Measurements from ENCODE around the gene SMYD5.
A peak's percentile ranks its signal among the peaks of the same experiment; 100 is the strongest.

Gene SMYD5

GRCh38 chr2:73223821-73224220 is 9.8 kb downstream of the SMYD5 start:
- FAIRE-seq: no peak
- TF ChIP-seq POU2F2 (IDR thresholded peaks at IDR 0.05; ENCODE audit: low read depth, low read length): no peak
- no peak for TF ChIP-seq POLR2AphosphoS5 (IDR thresholded peaks at IDR 0.05; ENCODE audit: low read depth, low read length)
- DNase-seq (ENCODE audit: insufficient read length, low spot score): no peak

DNA sequence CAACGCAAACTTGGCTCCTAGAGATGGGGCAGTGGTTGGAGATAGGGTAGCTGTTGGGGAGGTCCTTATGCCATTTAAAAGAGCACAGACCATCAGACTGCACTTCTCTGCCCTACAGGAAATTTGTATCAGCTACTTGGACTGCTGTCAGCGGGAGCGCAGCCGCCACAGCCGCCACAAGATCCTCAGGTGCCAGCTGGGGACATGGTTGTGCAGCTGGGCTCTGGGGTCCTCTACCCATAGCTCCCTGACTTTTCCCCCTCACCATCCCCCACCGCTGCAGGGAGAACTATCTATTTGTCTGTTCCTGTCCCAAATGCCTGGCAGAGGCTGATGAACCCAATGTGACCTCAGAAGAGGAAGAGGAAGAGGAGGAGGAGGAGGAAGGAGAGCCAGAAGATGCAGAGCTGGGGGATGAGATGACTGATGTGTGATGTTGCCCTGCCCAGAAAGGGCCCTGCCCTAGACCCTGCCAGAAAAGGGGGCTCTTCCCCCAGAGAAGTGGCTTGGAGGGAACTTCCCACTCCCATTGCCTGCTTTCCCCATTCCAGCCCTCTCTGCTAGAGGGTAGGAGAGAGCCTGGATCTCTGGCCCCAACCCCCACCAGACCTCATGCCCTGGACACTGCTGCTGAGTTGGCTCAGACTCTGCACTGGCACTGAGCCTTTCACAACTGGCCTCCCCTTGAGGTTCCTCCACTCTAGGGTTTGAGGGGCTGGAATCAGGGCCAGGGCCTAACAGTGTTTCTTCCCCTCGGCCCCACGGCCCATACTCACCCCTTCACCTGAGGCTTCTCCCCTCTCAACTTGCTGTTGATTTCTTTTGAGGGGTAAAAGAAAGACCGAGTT is 11.7 kb downstream of the SMYD5 start:
- DNase-seq (ENCODE audit: insufficient read length, low spot score) (no peak), FAIRE-seq (no peak)
- TF ChIP-seq POLR2AphosphoS5 (IDR thresholded peaks at IDR 0.05; ENCODE audit: low read depth, low read length) (no peak), POU2F2 (IDR thresholded peaks at IDR 0.05; ENCODE audit: low read depth, low read length) (no peak), SPI1 (IDR thresholded peaks at IDR 0.05; ENCODE audit: low read depth, low read length) (no peak), PAX5 (IDR thresholded peaks at IDR 0.05; ENCODE audit: insufficient read depth, low read length, severe bottlenecking) (no peak), POLR2A (IDR thresholded peaks at IDR 0.05; ENCODE audit: low read depth, low read length) (no peak), TAF1 (IDR thresholded peaks at IDR 0.05; ENCODE audit: low read depth, low read length) (no peak)

GRCh38 chr2:73227086-73227485 is 13.0 kb downstream of the SMYD5 start:
- FAIRE-seq (no peak), DNase-seq (ENCODE audit: insufficient read length, low spot score) (no peak)
- TF ChIP-seq PAX5 (IDR thresholded peaks at IDR 0.05; ENCODE audit: insufficient read depth, low read length, severe bottlenecking) (no peak), POU2F2 (IDR thresholded peaks at IDR 0.05; ENCODE audit: low read depth, low read length) (no peak), POLR2A (IDR thresholded peaks at IDR 0.05; ENCODE audit: low read depth, low read length) (no peak), SPI1 (IDR thresholded peaks at IDR 0.05; ENCODE audit: low read depth, low read length) (no peak), TAF1 (IDR thresholded peaks at IDR 0.05; ENCODE audit: low read depth, low read length) (no peak), POLR2AphosphoS5 (IDR thresholded peaks at IDR 0.05; ENCODE audit: low read depth, low read length) (no peak)

DNA sequence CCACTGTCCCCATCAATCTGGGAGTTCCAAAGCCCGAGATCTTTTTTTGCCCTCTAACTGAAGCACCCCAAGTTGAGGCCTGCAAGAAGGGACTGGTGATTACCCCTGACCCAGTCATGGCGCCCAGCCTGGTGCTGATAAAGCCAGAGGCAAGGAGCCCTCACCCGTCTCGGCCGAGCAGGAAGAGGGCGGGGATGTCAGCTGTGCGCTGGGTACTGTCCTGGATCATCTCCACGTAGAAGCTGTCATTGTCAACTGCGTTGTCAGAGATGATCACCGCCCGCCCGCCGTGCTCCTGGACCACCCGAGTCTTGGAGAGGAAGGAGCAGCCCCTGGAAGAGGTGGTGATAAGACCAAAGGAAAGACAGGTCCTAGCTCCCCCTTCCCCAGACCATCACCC is 14.6 kb downstream of the SMYD5 start:
- DNase-seq (ENCODE audit: insufficient read length, low spot score) (no peak), FAIRE-seq (no peak)
- TF ChIP-seq SPI1 (IDR thresholded peaks at IDR 0.05; ENCODE audit: low read depth, low read length) (no peak), POLR2A (IDR thresholded peaks at IDR 0.05; ENCODE audit: low read depth, low read length) (no peak), TAF1 (IDR thresholded peaks at IDR 0.05; ENCODE audit: low read depth, low read length) (no peak), POLR2AphosphoS5 (IDR thresholded peaks at IDR 0.05; ENCODE audit: low read depth, low read length) (no peak), PAX5 (IDR thresholded peaks at IDR 0.05; ENCODE audit: insufficient read depth, low read length, severe bottlenecking) (no peak), POU2F2 (IDR thresholded peaks at IDR 0.05; ENCODE audit: low read depth, low read length) (no peak)

- TF ChIP-seq POU2F2 (IDR thresholded peaks at IDR 0.05; ENCODE audit: low read depth, low read length) (no peak), PAX5 (IDR thresholded peaks at IDR 0.05; ENCODE audit: insufficient read depth, low read length, severe bottlenecking) (no peak), SPI1 (IDR thresholded peaks at IDR 0.05; ENCODE audit: low read depth, low read length) (no peak), POLR2AphosphoS5 (IDR thresholded peaks at IDR 0.05; ENCODE audit: low read depth, low read length) (no peak), POLR2A (IDR thresholded peaks at IDR 0.05; ENCODE audit: low read depth, low read length) (no peak), TAF1 (IDR thresholded peaks at IDR 0.05; ENCODE audit: low read depth, low read length) (no peak)
- DNase-seq (ENCODE audit: insufficient read length, low spot score): no peak
- peak; percentile 41 for FAIRE-seq
Observed at GRCh38 chr2:73232403-73233153, 18.5 kb downstream of the SMYD5 start.

GRCh38 chr2:73233154-73233931 is 19.3 kb downstream of the SMYD5 start, which contains the start of gene PRADC1:
TSS of gene PRADC1 (minus strand) at chr2:73233239. CDS start at chr2:73233160, 79 bp downstream.
- TF ChIP-seq POLR2AphosphoS5 (IDR thresholded peaks at IDR 0.05; ENCODE audit: low read depth, low read length): peak; percentile 44; the same call in 1 of the 2 replicates
- no peak for TF ChIP-seq TAF1 (IDR thresholded peaks at IDR 0.05; ENCODE audit: low read depth, low read length)
- peak; percentile 63; the same call in 1 of the 2 replicates for TF ChIP-seq POLR2A (IDR thresholded peaks at IDR 0.05; ENCODE audit: low read depth, low read length)
- DNase-seq (ENCODE audit: insufficient read length, low spot score) (peak; percentile 97), FAIRE-seq (peak; percentile 96)

DNA sequence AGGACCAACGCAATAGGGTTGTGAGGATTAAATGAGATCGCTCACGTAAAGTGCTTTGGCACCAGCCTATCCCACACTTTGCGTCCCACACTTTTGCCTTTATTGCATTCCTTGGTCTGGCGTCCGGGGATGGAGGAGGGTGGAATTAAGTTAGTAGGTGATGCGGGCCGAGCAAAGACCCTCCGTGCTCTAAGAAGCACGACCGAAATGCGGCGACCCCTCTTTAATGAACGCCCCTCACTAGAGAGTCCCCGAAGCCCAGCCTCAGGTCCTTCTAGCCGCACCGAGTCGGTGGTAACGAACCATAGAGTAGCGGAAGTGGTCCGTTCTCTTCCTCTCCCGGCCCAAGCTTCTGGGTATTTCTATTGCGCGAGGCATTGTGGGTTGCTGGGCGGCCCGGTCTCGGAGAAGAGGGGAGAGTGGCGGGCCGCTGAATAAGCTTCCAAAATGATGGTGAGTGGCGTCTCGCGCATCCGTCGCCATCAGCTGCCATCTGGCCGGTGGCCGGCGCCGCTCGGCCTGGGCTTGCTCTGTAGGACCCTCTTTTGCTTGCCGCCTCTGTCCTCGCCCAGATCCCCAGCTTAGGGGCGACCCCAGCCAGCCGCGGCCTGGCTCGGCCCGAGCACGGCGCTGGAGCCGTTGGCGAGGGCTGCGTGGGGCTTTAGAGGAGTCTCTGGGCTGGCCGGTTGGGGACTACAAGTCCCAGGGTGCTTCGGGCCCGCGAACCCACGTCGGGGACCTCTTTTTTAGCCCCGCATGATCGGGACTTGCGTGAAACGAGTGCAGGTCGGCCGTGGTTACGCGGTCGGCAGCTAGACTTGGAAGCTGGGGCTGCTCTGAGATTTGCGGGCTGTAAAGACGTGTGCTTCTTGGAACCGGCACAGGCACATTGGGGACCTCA is 20.1 kb downstream of the SMYD5 start, which contains the start of gene CCT7:
CCT7 (plus strand) TSS at position 377 of the 901 bp plus-strand sequence; CDS start at position 448, 71 bp downstream.
- peak; percentile 31 for FAIRE-seq
- TF ChIP-seq SPI1 (IDR thresholded peaks at IDR 0.05; ENCODE audit: low read depth, low read length): peak; percentile 57
- TF ChIP-seq POLR2AphosphoS5 (IDR thresholded peaks at IDR 0.05; ENCODE audit: low read depth, low read length): peak; percentile 97
- no peak for TF ChIP-seq PAX5 (IDR thresholded peaks at IDR 0.05; ENCODE audit: insufficient read depth, low read length, severe bottlenecking)
- peak; percentile 98 for TF ChIP-seq TAF1 (IDR thresholded peaks at IDR 0.05; ENCODE audit: low read depth, low read length)
- TF ChIP-seq POU2F2 (IDR thresholded peaks at IDR 0.05; ENCODE audit: low read depth, low read length): peak; percentile 71
- peak; percentile 97 for TF ChIP-seq POLR2A (IDR thresholded peaks at IDR 0.05; ENCODE audit: low read depth, low read length)
- peak; percentile 79 for DNase-seq (ENCODE audit: insufficient read length, low spot score)

GRCh38 chr2:73235315-73236028 is 21.4 kb downstream of the SMYD5 start:
- no peak for TF ChIP-seq SPI1 (IDR thresholded peaks at IDR 0.05; ENCODE audit: low read depth, low read length)
- TF ChIP-seq POLR2AphosphoS5 (IDR thresholded peaks at IDR 0.05; ENCODE audit: low read depth, low read length): no peak; the same call in 1 of the 2 replicates
- TF ChIP-seq POLR2A (IDR thresholded peaks at IDR 0.05; ENCODE audit: low read depth, low read length): no peak
- TF ChIP-seq PAX5 (IDR thresholded peaks at IDR 0.05; ENCODE audit: insufficient read depth, low read length, severe bottlenecking): no peak
- TF ChIP-seq POU2F2 (IDR thresholded peaks at IDR 0.05; ENCODE audit: low read depth, low read length): no peak
- no peak for TF ChIP-seq TAF1 (IDR thresholded peaks at IDR 0.05; ENCODE audit: low read depth, low read length)
- no peak for FAIRE-seq
- DNase-seq (ENCODE audit: insufficient read length, low spot score): no peak
